Measurements from ENCODE around the gene ATG5.

GRCh38 chr6:106286746-106287145 is 38.8 kb downstream of the ATG5 start:
- no peak for TF ChIP-seq CTCF (IDR thresholded peaks at IDR 0.05; ENCODE audit: low read depth, low read length, poor library complexity, severe bottlenecking)
- TF ChIP-seq EZH2phosphoT487 (IDR thresholded peaks at IDR 0.05; ENCODE audit: borderline replicate concordance, low read length): no peak

All from DOHH2 (cell line).